GM19452 (cell line): Measurements from ENCODE around the gene SDK1.

ENCODE experiments used
- ATAC-seq: cut with Tn5 transposase; IDR thresholded peaks from one replicate; pipeline ENCODE4 v1.9.1; 2021; ENCODE audit not compliant: unreplicated experiment

The SDK1 gene

GRCh38 chr7:4057289-4057616 is 756.2 kb downstream of the SDK1 start:
- no peak for ATAC-seq

GRCh38 chr7:4058158-4058557 is 757.1 kb downstream of the SDK1 start:
- no peak for ATAC-seq

GRCh38 chr7:4065190-4065589 is 764.1 kb downstream of the SDK1 start:
- ATAC-seq: no peak

DNA sequence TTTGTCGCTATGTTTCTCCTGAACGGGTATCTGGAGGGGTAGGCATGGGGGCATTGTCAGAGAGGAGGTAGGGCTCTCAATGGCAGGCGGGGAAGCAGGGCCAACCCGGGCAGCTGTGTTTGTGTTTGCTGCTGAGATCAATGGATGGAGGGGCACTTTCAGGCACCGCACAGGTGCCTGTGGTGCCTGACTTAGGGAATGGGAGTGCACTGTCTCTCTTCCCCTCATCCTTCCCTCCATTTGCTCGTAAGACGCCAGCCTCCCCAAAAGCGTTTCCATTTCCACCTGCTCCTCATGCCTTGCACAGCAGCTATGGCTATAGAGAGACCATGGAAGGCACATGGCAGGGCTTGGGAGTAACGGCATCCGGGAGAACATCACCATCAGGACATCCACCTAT is 765.2 kb downstream of the SDK1 start:
- no peak for ATAC-seq

- ATAC-seq: no peak
Measured at GRCh38 chr7:4066626-4067475, 765.8 kb downstream of the SDK1 start.

- ATAC-seq: no peak
Measured at GRCh38 chr7:4067476-4067760, 766.4 kb downstream of the SDK1 start.

- no peak for ATAC-seq
Measured at GRCh38 chr7:4067874-4068273, 766.8 kb downstream of the SDK1 start.

- no peak for ATAC-seq
Measured at GRCh38 chr7:4068286-4068685, 767.2 kb downstream of the SDK1 start.

GRCh38 chr7:4069268-4070095 is 768.4 kb downstream of the SDK1 start:
- ATAC-seq: no peak

- ATAC-seq: no peak
Measured at GRCh38 chr7:4070214-4070613, 769.2 kb downstream of the SDK1 start.

- ATAC-seq: no peak
Measured at GRCh38 chr7:4071370-4072058, 770.5 kb downstream of the SDK1 start.

- ATAC-seq: no peak
Measured at GRCh38 chr7:4072161-4072925, 771.3 kb downstream of the SDK1 start.

- no peak for ATAC-seq
Measured at GRCh38 chr7:4073052-4073451, 772.0 kb downstream of the SDK1 start.

DNA sequence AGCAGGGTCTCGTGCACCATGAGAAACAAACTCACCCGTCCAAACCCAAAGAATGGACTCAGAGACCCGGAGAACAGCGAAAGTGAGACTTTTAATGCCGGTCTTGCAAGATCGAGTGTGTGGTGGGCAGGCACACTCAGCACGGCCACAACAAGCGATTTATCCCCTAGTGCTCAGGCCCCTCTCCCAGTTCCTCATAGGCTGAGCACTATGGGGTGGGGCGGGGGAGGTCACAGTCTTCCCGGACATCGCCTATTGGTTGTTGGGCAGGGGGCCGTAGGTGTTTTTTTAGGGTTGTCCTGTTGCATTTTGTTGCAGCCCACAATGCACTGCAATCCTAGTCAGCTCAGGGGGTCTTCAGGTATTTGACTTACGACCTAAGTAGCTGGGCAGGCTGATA is 772.7 kb downstream of the SDK1 start:
- no peak for ATAC-seq

DNA sequence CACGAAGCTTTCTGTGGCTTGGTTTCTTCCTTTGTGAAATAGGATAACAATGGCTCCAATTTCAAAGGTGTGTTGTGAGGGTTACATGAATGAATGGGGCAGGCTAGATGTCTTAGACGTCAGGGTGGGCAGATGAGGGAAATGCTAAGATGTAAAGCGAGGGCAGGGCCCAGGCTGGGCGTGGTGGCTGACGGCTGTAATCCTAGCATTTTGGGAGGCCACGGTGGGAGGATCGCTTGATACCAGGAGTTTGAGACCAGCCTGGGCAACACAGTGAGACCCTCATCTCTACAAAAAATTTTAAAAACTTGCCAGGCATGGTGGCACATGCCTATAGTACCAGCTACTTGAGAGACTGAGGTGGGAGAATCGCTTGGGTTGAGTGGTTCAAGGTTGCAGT is 773.4 kb downstream of the SDK1 start:
- no peak for ATAC-seq

DNA sequence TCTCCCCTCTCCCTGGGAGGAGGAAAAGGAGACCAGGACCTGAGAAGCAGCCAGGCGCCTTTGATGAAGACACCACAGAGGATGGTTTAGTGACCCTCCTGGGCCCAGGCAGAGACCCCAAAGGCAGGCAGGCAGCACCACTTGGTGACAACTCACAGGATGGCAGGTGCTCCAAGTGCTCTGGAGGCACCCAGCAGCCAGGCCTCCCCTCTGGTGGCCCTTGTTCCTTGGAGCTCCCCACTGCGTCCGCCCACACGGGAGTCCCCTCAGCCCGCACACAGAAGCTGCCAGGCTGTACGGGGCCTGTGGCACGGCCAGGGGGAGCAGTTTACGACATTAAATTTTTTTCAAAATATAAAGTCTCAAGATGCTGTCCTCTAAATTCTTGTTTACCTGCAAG is 773.9 kb downstream of the SDK1 start:
- no peak for ATAC-seq

DNA sequence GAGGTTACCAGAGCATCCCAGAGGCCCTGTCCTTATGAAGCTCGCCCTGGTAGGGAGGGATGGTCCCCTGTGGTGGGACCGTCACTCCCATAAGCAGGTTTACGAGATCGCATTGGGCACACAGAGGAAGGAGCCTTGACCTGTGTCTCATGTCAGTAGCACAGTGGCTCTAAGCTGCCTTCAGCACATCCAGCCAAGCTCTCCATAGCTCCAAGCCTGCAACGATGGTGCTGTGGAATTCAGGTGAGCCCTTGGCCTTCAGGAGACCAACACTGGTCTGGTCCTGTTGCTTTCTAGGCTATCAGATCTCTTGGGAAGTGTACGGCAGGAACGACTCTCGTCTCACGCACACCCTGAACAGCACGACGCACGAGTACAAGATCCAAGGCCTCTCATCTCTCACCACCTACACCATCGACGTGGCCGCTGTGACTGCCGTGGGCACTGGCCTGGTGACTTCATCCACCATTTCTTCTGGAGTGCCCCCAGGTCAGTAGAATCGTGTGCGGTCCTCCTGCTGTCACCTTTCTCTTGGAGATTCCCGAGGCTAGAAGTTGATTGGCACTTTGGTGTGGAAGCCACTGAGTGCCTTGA is 775.7 kb downstream of the SDK1 start:
- no peak for ATAC-seq

DNA sequence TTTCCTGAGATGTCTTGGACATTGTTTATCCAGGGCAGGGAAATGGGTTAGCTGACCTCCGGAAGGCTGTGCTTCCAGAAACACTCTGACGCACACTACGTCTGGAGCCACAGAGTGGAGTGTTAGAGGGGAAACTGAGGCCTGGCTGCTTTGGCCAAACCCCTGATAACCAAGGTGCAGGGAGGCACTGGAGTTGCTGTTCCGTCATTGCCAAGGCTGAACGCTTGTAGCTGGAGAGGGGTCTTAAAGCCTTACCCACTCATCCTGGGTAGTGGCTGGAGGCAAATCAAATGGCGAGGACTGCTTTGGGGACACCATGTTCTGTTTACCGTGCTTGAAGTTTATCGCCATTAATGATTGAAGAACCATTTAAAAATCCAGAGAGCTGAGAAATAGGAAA is 776.9 kb downstream of the SDK1 start:
- ATAC-seq: no peak

GRCh38 chr7:4078580-4078979 is 777.5 kb downstream of the SDK1 start:
- ATAC-seq: no peak

DNA sequence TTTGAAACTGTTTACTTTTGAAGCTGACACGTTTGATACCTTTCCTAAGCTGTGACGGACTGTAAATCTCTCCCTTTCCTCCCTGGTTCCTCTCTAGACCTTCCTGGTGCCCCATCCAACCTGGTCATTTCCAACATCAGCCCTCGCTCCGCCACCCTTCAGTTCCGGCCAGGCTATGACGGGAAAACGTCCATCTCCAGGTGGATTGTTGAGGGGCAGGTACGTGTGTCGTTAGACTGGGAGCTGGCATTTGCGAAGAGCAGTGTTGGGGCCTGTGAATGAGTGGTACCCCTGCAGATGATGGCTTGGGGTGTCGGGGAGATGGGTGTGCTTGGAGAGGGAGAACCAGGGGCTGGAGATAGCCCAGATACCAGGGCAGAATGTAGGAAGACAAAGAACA is 778.3 kb downstream of the SDK1 start:
- no peak for ATAC-seq

GRCh38 chr7:4079956-4080355 is 778.9 kb downstream of the SDK1 start:
- no peak for ATAC-seq
